ENCODE measurements around the gene PTPN3. TPM values are rescaled to one million over a fixed set of nuclear protein-coding genes. Genes with fewer than 3 reads are reported as not detected.

PTPN3 gene
- total and polyA plus RNA-seq, 2 donors from 2014 or later = 33.7 to 40.6 TPM

- Histone ChIP-seq H3K4me3 (ENCODE audit: low read length in 3 of 3) (no peak overlapping the region), H3K27me3 (ENCODE audit: control insufficient read depth, insufficient read depth, low read length) (no peaks in the 10 kb centered on the region), H3K9ac (ENCODE audit: low read length in 3 of 3) (no peak overlapping the region), H3K4me1 (ENCODE audit: control insufficient read depth in 2 of 3, insufficient read depth in 2 of 3, low read depth in 1 of 3, low read length in 3 of 3) (peaks cover 0 to 5% (median 0%) of the 10 kb centered on the region in 3 donors), H3K9me3 (ENCODE audit: control insufficient read depth in 2 of 3, insufficient read depth in 1 of 3, low read length in 3 of 3) (no peaks in the 10 kb centered on the region), H3K36me3 (ENCODE audit: control insufficient read depth in 2 of 3, insufficient read depth in 3 of 3, low read length in 3 of 3) (peaks cover 0 to 22% (median 12%) of the 10 kb centered on the region in 3 donors), H3K27ac (ENCODE audit: low read depth in 2 of 2, low read length in 2 of 2) (no peak overlapping the region)
- intact Hi-C loops (cut with DNase I) = no loop called here
- no peak for FAIRE-seq
- TF ChIP-seq, protein P1, sequence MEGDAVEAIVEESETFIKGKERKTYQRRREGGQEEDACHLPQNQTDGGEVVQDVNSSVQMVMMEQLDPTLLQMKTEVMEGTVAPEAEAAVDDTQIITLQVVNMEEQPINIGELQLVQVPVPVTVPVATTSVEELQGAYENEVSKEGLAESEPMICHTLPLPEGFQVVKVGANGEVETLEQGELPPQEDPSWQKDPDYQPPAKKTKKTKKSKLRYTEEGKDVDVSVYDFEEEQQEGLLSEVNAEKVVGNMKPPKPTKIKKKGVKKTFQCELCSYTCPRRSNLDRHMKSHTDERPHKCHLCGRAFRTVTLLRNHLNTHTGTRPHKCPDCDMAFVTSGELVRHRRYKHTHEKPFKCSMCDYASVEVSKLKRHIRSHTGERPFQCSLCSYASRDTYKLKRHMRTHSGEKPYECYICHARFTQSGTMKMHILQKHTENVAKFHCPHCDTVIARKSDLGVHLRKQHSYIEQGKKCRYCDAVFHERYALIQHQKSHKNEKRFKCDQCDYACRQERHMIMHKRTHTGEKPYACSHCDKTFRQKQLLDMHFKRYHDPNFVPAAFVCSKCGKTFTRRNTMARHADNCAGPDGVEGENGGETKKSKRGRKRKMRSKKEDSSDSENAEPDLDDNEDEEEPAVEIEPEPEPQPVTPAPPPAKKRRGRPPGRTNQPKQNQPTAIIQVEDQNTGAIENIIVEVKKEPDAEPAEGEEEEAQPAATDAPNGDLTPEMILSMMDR (IDR thresholded peaks at IDR 0.05; ENCODE audit: borderline replicate concordance, extremely low read depth, insufficient read depth) = no peak
- DNase-seq = no peak
Observed at GRCh38 chr9:109416135-109416706, 81.9 kb downstream of the PTPN3 start.

DNA sequence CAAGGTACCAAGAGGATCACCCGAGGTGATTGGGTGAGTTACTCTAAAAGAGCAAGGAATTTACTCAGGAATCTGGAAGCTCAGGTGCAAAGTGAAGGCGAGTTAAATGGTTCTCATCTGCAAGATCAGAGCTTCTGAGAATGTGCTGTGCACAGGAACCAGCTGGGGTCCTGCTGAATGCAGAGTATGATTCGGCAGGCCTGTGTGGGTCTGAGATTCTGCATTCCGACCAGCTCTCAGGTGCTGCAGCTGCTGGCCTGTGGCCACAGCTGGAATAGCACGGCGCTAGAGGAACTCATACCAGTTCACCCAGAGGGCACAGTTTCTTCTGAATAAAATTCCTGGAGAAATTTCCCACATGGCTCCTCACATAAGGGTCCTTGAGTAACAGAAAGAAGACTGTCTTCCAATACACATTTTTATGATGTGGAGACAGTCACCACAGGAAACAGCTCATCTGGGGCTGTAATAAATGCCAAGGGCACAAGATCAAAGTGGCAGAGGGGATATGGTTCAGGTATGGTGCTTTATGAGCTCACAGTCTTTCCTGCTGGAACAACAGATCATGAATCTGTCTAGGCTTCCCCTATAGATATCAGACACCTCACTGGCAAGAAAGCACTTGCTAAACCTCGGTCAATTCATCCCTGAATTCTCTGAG lies 83.9 kb downstream of the PTPN3 start:
- intact Hi-C loops (cut with DNase I) = no loop called here
- peak in 1 of 5 donors; percentile 42 for DNase-seq
- H3K27ac ChIP-seq (ENCODE audit: low read depth in 2 of 2, low read length in 2 of 2) = no peak overlapping the region
- H3K4me3 ChIP-seq (ENCODE audit: low read length in 3 of 3) = no peak overlapping the region
- TF ChIP-seq, protein P1 (IDR thresholded peaks at IDR 0.05; ENCODE audit: borderline replicate concordance, extremely low read depth, insufficient read depth) = no peak
- no peaks in the 10 kb centered on the region for H3K27me3 ChIP-seq (ENCODE audit: control insufficient read depth, insufficient read depth, low read length)
- H3K9ac ChIP-seq (ENCODE audit: low read length in 3 of 3) = no peak overlapping the region
- H3K36me3 ChIP-seq (ENCODE audit: control insufficient read depth in 2 of 3, insufficient read depth in 3 of 3, low read length in 3 of 3) = peaks cover 0 to 22% (median 12%) of the 10 kb centered on the region in 3 donors
- no peaks in the 10 kb centered on the region for H3K9me3 ChIP-seq (ENCODE audit: control insufficient read depth in 2 of 3, insufficient read depth in 1 of 3, low read length in 3 of 3)
- H3K4me1 ChIP-seq (ENCODE audit: control insufficient read depth in 2 of 3, insufficient read depth in 2 of 3, low read depth in 1 of 3, low read length in 3 of 3) = peaks cover 0 to 6% (median 2%) of the 10 kb centered on the region in 3 donors
- FAIRE-seq = no peak

- peaks cover 2 to 20% (median 9%) of the 10 kb centered on the region in 3 donors for H3K36me3 ChIP-seq (ENCODE audit: control insufficient read depth in 2 of 3, insufficient read depth in 3 of 3, low read length in 3 of 3)
- FAIRE-seq (no peak), DNase-seq (peak in 1 of 5 donors; percentile 50)
- no peak overlapping the region for H3K4me3 ChIP-seq (ENCODE audit: low read length in 3 of 3)
- intact Hi-C loops (cut with DNase I) = no loop called here
- H3K9me3 ChIP-seq (ENCODE audit: control insufficient read depth in 2 of 3, insufficient read depth in 1 of 3, low read length in 3 of 3) = no peaks in the 10 kb centered on the region
- no peak overlapping the region for H3K27ac ChIP-seq (ENCODE audit: low read depth in 2 of 2, low read length in 2 of 2)
- no peaks in the 10 kb centered on the region for H3K27me3 ChIP-seq (ENCODE audit: control insufficient read depth, insufficient read depth, low read length)
- H3K9ac ChIP-seq (ENCODE audit: low read length in 3 of 3) = no peak overlapping the region
- TF ChIP-seq, protein P1 (IDR thresholded peaks at IDR 0.05; ENCODE audit: borderline replicate concordance, extremely low read depth, insufficient read depth) = peak; percentile 42
- peaks cover 0 to 6% (median 2%) of the 10 kb centered on the region in 3 donors for H3K4me1 ChIP-seq (ENCODE audit: control insufficient read depth in 2 of 3, insufficient read depth in 2 of 3, low read depth in 1 of 3, low read length in 3 of 3)
Observed at GRCh38 chr9:109411798-109412352, 86.2 kb downstream of the PTPN3 start.
